Measurements from ENCODE around the gene CACNA2D1.

Gene CACNA2D1

DNA sequence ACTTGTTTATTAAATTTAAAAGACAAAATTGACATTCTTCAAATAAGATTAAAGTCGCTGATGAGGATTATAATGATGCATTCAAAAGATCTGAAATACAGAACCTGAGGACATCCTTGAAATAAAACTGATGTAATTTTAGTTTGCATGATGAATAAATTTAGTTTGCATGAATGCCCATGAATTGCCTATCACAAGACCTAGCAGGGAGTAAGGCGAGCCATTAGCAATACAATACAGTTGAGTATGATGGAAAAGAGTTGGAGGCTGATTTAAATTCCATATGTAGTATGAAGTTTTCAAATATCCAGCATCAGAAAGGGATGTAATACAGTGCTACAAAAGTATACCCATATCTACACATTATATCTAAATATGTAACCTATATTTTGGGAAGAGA, 321.3 kb downstream of the CACNA2D1 start:
- in situ Hi-C loops (cut with HindIII; ENCODE audit: low pct_ligation_motif_present, low pct_unique_long_range_greater_than_20kb, low sequenced_read_pairs), result no loop called here
- DNase-seq, result no peak

DNA sequence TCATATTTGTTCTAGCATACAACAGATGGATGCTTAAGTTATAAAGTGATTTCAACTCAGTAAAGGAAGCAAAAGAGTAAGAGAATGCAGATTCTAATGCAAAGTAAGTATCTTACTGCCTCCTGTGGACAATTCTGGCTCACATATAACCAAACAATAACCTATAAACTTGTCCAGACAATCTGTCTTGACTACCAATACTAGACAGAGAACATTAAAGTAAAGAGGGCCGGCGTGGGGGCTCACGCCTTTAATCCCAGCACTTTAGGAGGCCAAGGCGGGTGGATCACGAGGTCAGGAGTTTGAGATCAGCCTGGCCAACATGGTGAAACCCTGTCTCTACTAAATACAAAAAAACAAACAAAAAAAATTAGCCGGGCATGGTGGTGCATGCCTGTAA, 329.3 kb downstream of the CACNA2D1 start:
- in situ Hi-C loops (cut with HindIII; ENCODE audit: low pct_ligation_motif_present, low pct_unique_long_range_greater_than_20kb, low sequenced_read_pairs), result no loop called here
- DNase-seq, result no peak

DNA sequence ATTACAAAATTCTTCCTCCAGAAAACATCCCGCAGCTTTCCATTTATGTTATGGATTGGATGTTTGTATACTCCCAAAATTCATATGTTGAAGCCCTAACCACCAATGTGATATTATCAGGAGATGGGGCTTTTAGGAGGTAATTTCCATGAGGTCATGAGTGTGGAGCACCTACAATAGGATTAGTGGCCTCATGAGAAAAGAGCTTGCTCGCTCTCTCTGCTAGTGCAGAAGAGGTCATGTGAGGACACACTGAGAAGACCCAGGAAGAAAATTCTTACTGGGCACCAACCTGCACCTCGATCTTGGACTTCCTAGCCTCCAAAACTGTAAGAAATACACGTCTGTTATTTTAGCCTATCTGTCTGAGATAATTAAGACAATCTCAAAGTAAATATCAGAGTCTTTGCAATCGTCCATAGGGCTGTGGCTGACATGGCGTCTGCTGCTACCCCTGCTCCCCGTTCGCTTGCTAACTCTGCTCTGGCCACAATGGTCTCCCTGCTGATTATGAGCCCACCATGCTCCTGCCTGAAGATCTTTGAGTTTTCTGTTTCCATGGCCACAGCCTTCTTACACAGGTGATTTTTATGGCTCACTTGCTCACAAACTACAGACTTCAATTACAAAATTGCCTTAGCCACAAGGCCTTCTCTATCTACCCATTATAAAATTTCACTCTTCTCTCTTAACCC, 333.3 kb downstream of the CACNA2D1 start:
- in situ Hi-C loops (cut with HindIII; ENCODE audit: low pct_ligation_motif_present, low pct_unique_long_range_greater_than_20kb, low sequenced_read_pairs), result no loop called here
- no peak for DNase-seq

DNA sequence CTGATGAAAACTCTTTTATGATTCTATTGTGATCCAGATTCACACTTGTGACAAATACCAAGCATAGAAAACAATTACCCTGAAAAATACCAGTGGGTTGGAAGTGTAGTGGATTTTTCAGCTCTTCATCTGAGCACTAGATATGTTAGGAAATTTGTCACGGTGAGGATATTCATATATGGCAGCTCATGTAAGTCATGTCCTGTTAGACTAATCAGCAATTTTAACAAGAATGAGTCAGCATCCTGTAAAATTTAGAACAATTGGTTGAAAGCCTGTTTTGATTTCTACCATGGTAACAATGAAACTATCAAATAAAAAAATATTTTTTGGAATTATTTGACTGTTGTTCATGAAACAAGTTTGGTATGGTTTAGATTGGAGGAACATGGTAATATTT, 334.3 kb downstream of the CACNA2D1 start:
- in situ Hi-C loops (cut with HindIII; ENCODE audit: low pct_ligation_motif_present, low pct_unique_long_range_greater_than_20kb, low sequenced_read_pairs), result no loop called here
- DNase-seq, result no peak

DNA sequence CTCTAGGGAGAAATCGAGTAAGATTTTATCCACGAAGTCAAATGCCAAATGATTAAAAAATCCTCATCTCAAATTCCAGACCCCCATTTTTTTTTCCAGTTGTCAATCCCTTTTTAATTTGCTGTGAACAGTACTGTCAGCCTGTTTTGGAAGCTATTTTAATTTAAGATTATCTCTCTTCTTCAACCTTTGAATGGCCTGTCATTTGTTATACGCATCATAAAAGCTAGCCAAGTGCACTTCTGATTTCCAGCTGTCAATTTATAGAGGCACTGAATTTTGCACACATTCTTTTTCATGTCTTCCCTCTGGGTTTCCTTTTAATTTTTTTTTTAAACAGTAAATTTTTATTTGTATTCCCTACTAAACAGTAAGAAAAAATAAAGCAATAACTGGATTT, 337.4 kb downstream of the CACNA2D1 start:
- in situ Hi-C loops (cut with HindIII; ENCODE audit: low pct_ligation_motif_present, low pct_unique_long_range_greater_than_20kb, low sequenced_read_pairs), result no loop called here
- DNase-seq, result no peak

DNA sequence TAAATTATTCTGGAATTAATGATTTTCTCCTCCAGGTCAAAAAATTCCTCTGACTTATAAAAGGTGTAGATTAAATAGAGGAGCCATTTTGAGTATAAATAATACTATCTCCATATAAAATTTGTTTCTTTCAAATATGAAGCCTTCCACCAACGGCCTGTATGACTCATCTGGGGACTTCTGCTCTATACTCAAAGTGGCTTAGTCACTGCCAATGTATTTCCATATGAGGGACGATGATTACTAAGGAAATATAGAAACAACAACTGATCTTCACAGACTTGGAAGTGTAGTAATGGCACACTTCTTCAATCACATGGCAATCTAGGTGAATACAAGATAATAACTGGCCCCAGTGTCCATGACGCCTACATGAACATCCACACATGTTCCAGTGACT, 338.1 kb downstream of the CACNA2D1 start:
- DNase-seq, result peak; percentile 49
- in situ Hi-C loops (cut with HindIII; ENCODE audit: low pct_ligation_motif_present, low pct_unique_long_range_greater_than_20kb, low sequenced_read_pairs), result no loop called here

DNA sequence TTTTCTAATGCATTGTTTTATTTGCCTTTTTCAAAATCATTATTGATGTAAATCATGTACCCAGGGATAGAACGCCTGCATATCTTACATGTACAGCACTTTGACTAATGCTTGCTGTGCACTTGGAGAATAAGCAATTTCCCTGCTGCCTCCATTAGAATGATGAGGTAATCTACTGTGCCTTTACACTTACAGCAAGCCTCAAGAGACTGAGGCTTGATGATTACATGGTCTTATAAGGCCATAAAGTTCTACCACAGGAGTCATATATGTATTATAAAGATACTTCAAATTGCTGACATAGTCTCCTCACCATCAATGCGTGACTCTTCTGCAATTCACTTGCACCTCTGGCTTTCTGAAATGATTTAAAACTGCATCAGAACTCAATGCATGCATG, 345.2 kb downstream of the CACNA2D1 start:
- DNase-seq, result no peak
- in situ Hi-C loops (cut with HindIII; ENCODE audit: low pct_ligation_motif_present, low pct_unique_long_range_greater_than_20kb, low sequenced_read_pairs), result no loop called here

DNA sequence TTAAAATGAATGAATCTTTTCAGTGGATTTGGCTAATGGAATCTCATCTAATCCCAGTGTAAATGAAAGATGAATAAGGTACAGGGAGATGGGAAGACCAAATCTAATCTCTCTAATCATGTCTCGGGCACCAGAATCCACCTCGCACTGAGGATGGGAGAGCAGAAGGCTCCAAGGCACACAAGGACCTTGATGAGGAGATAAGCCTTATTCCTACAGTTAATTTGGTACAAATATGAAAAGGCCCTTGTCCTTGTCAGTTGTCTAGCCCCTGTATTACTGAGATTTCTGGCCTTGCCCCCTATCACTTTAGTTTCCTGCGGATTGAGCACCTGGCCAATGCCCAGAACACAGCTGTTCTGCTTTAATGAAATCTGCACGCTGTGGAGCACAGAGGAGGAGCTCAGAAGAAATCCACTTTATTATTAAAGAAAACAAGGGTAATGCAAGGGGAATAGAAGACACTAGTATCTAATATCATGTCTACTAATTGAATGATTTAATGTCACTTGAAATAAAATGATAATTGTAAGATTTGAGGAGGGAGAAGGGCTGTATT, 352.4 kb downstream of the CACNA2D1 start:
- in situ Hi-C loops (cut with HindIII; ENCODE audit: low pct_ligation_motif_present, low pct_unique_long_range_greater_than_20kb, low sequenced_read_pairs), result no loop called here
- no peak for DNase-seq

DNA sequence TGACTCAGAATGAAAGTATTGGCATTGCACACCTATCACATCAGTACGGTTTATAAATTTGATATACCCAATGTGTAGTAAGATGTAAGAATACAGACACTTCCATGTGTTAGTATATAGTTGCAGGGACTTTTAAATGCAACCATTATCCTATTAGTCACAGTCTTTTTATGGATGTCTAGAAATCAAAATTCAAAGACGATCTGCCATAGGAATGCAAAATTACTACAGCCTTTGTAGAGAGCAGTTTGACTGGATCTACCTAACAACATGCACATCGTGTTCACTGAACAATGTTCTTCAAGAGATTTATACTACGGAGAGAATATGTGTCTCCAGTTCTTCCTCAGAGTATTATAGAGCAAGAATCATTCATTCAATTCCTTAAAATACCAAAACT, 356.5 kb downstream of the CACNA2D1 start:
- no peak for DNase-seq
- in situ Hi-C loops (cut with HindIII; ENCODE audit: low pct_ligation_motif_present, low pct_unique_long_range_greater_than_20kb, low sequenced_read_pairs), result no loop called here

DNA sequence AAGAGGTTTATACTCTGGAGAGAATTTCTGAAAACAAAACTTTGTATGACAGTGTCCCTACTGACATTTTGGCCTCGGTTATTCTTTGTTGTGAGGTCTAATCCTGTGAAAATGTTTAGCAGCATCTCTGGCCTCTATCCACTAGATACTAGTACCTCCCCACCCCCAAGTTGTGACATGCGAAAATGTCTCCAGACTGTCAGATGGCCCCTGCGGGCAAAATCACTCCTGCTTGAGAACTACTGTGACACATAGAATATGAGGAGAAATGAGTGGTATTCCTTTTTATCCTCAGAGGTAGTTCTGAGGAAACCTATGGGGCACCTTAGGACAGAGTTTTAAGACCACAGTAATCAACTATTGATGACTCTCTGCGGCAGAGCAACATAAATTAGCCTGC, 358.5 kb downstream of the CACNA2D1 start:
- DNase-seq, result no peak
- in situ Hi-C loops (cut with HindIII; ENCODE audit: low pct_ligation_motif_present, low pct_unique_long_range_greater_than_20kb, low sequenced_read_pairs), result no loop called here

DNA sequence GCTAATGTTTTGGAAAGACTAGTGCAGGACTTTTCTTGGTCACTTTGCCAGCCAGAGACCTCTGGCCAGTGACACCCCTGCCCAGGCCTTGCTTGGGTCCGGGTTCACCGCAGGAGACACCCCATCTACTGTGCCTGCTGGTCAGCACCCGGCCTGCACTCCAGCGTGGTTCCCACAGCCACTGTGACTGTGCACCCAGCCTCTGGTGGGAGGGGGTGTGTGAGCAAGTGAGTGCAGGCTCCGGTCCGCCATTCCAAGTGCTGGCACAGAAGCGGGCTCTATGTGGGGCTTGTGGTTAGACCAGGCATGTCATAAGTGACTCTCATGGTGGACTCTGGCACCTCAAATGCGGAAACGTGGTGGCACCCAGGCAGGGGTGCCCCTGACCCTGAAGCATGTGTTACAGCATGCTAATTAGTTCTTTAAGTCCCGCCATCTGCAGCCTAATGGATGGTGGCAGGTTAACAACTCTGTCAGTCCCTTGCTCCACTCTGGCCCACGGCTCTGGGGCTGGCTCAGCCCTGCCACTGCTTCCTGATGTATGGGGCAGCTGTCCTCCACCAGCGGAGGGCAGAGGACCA, 361.8 kb downstream of the CACNA2D1 start:
- in situ Hi-C loops (cut with HindIII; ENCODE audit: low pct_ligation_motif_present, low pct_unique_long_range_greater_than_20kb, low sequenced_read_pairs), result no loop called here
- no peak for DNase-seq

DNA sequence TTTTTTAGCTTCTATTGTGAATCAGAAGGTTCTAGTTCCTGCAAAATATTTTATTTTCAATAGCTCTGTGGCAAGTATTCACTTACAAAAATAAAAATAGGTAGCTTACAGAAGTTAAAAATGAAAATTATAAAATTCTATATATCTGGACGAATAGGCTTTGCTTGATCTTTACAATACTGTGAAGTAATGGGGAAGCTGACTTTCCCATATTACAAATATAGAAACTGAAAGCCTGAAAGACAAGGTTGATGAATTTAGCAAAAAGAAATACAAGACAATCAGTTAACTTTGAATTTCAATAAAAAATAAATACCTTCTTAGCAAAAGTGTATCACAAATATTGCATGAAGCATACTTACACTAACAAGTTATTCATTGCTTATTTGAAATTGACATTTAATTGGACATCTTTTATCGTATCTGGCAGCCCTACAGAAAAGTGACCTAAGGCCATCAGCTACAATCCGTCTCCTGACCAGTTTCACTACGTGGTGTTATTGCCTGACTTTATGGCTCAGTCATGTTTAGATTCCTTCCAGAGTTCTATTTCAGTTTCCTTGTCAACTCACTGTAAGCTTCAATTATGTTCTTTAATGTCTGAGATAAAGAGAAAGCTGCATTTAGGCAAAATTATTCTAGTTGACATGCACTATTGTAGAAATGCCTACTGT, 363.2 kb downstream of the CACNA2D1 start:
- in situ Hi-C loops (cut with HindIII; ENCODE audit: low pct_ligation_motif_present, low pct_unique_long_range_greater_than_20kb, low sequenced_read_pairs), result no loop called here
- DNase-seq, result no peak

DNA sequence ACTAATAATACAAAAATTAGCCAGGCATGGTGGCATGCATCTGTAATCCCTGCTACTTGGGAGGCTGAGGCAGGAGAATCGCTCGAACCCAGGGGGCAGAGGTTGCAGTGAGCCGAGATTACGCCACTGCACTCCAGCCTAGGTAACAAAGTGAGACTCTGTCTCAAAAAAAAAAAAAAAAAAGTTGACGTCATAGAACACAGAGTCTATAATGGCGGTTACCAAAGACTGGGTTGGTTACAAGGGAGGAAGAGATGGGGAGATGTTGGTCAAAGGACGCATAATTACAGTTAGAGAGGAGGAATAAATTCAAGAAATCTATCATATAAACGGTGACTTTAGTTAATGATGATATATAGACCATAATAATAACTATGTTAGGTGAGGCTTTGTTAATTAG, 364.1 kb downstream of the CACNA2D1 start:
- in situ Hi-C loops (cut with HindIII; ENCODE audit: low pct_ligation_motif_present, low pct_unique_long_range_greater_than_20kb, low sequenced_read_pairs), result no loop called here
- no peak for DNase-seq

DNA sequence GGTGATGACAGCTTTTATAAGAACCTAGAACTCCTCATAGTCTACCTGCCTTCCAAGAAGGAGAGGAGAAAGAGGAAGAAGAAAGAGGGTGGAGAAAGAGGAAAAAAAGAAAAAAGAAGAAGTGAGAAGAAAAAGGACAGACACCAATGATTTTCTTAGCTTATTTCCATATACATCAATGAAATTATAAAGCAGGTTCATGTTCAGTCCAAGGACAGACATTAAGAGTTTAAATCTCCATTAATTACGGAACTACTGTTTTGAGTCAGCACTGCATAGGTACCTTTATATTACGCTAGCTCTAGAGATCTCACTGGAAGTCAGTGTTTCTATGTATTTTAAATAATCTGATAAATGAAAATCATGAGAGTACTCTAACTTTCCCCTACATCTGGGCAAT, 364.8 kb downstream of the CACNA2D1 start:
- in situ Hi-C loops (cut with HindIII; ENCODE audit: low pct_ligation_motif_present, low pct_unique_long_range_greater_than_20kb, low sequenced_read_pairs), result no loop called here
- no peak for DNase-seq

DNA sequence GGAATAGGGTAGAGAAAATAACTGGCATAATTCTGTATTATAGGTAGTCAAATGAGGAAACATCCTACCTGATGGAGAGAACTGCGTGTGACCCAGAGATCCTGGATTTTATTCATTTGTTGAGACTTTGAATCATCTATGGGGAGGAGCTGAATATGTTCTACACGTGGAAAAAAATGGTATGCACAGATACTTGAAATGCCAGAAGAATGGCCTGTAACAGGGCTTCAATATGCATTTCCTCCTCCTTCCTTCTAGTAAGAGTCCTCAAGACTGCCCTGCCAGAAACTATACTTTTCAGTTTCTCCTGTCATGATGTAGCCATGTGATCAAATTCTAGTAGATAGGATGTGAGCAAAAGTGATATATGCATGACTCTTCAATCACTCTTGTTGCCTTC, 372.1 kb downstream of the CACNA2D1 start:
- in situ Hi-C loops (cut with HindIII; ENCODE audit: low pct_ligation_motif_present, low pct_unique_long_range_greater_than_20kb, low sequenced_read_pairs), result no loop called here
- no peak for DNase-seq

DNA sequence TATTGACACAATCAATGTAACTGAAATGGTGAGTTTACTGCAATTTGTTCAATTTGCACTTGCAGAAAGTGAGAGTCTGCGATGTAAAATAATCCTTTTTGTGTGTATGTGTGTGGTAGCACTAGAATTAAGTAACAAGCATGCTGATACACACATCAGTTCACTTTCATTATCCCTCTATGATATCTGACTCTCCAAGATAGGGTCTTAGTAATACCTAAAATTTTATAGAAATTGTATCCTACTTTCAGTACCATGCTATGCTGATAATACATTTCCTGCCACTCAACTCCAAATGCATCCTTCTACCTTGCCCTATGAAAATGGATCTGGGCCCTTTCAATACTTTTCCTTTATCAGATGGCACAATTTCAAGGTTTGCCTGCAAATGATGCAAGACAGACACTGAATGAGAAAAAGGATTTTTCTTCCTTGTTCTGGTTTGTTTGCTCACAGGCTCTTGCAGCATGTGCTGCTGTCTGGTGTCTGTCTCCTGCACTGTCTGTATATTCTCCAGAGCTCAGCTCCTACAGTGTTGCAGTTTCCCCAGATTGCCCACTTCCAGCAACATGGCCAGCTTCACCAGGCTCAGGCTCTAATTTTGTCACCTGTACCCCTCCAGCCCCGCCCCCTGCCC, 375.8 kb downstream of the CACNA2D1 start:
- DNase-seq, result no peak
- in situ Hi-C loops (cut with HindIII; ENCODE audit: low pct_ligation_motif_present, low pct_unique_long_range_greater_than_20kb, low sequenced_read_pairs), result no loop called here

DNA sequence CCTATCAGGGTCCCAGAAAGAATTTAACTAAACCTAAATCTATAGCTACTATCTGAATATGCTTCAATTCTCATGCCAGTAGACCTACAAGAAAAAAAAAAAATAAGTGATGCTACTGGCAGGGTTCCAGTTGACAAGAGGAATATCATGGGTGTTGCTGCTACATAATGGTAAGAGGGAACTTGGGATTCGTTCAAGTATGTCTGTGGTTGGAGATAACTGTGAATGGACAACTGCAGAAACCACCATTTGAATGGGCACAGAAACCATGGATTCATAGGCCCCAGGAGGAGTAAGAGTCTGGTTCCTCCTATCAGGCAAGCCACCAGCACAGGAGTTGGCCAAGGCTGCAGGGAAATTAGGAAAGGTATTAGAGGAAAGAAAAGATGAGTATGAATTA, 386.1 kb downstream of the CACNA2D1 start:
- in situ Hi-C loops (cut with HindIII; ENCODE audit: low pct_ligation_motif_present, low pct_unique_long_range_greater_than_20kb, low sequenced_read_pairs), result no loop called here
- no peak for DNase-seq

DNA sequence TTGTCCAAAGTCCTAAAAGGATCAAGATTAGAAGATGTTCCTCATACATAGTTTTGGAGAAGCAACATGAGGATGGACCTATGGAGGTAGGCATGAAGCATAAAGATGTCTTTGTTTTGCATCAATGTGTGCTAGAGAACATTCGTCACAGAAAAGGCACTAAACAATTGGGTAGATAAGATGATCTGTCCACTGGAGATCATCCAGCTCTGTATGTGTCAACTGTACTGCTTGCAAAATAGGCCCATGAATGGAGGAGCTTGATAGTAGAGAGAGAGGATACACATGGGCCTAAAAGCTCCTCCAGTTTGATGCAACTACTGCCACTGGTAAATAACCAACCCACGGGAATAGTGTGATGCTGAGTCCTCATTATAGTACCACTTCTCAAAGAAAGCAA, 387.3 kb downstream of the CACNA2D1 start:
- in situ Hi-C loops (cut with HindIII; ENCODE audit: low pct_ligation_motif_present, low pct_unique_long_range_greater_than_20kb, low sequenced_read_pairs), result no loop called here
- no peak for DNase-seq

DNA sequence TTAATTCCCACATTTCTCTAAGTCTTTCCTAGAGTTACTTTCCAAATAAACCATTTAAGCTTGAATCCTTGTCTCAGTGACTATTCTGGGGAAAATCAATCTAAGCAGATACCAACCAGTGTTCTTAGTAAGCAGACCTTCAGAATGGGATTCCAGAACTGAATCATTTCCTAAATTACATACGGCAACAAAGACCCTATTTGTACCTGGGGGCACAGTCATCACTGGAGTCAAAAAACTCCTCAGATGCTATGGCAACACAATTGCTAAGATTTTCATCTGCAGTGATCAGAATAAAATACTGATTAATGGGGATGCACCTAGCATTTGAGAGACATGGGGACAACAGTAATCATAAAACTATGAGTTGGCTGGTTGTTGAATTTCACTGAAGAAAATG, 389.0 kb downstream of the CACNA2D1 start:
- in situ Hi-C loops (cut with HindIII; ENCODE audit: low pct_ligation_motif_present, low pct_unique_long_range_greater_than_20kb, low sequenced_read_pairs), result no loop called here
- DNase-seq, result no peak

Data from ACHN (cell line).